H1 (cell line): ENCODE data around the gene PPP1R9A. TPM values are rescaled to one million over a fixed set of nuclear protein-coding genes. Genes with fewer than 3 reads are reported as not detected.

Source experiments
- BRCA1 ChIP-seq: IDR thresholded peaks from 2 replicates; pipeline ENCODE4 v1.6.1; 2012; ENCODE audit warnings: low read depth, low read length, improper control_type of control experiment
- CBX5 ChIP-seq: fragments of 300-800, 300-1000 bp; sonication (generic); IDR thresholded peaks from 2 replicates; pipeline ENCODE4 v1.7.1; 2016; ENCODE audit warnings: antibody characterized with exemption, low read length, low read depth
- CREB1 ChIP-seq: IDR thresholded peaks from 2 replicates; pipeline ENCODE4 v1.6.1; 2012; ENCODE audit warnings: inconsistent platforms
- EP300 ChIP-seq, 2 experiments: IDR thresholded peaks; 1 replicate in 1 of 2; 2 replicates in 1 of 2; pipeline ENCODE4 v1.6.1; 2011 to 2012; ENCODE audit warnings: low read depth in 2 of 2, low read length in 2 of 2, mild to moderate bottlenecking in 2 of 2, borderline replicate concordance in 1 of 2, inconsistent platforms in 1 of 2, moderate library complexity in 1 of 2
- NANOG ChIP-seq: IDR thresholded peaks from 2 replicates; pipeline ENCODE4 v1.6.1; 2011; ENCODE audit warnings: low read length, low read depth, mild to moderate bottlenecking, inconsistent platforms; ENCODE audit not compliant: insufficient read depth, poor library complexity, severe bottlenecking
- POLR2A ChIP-seq, 2 experiments: IDR thresholded peaks; 1 replicate in 1 of 2; 2 replicates in 1 of 2; pipeline ENCODE4 v1.6.1; 2011; ENCODE audit warnings: low read depth in 2 of 2, low read length in 2 of 2, mild to moderate bottlenecking in 2 of 2; ENCODE audit errors: control extremely low read depth in 1 of 2
- SIN3A ChIP-seq, 2 experiments: IDR thresholded peaks in 1 of 2; conservative IDR thresholded peaks in 1 of 2; 2 replicates each; pipeline ENCODE4 v1.6.1; 2011 to 2012; ENCODE audit warnings: low read length in 2 of 2, improper control_type of control experiment in 1 of 2, low read depth in 1 of 2, mild to moderate bottlenecking in 1 of 2
- SRF ChIP-seq: IDR thresholded peaks from 2 replicates; pipeline ENCODE4 v1.6.1; 2011; ENCODE audit warnings: mild to moderate bottlenecking, low read depth, low read length, moderate library complexity
- polyA plus RNA-seq, 7 experiments: library from polyadenylated mRNA; depleted of rRNA in 3 of 7; stranded (reverse) in 5 of 7; unstranded in 2 of 7; fragments of >200 nt in 5 of 7; fragments of 200-250 nt in 2 of 7; gene quantifications; 1 replicate in 5 of 7; 2 replicates in 1 of 7; 4 replicates in 1 of 7; pipeline versions ENCODE4 v1.2.1 to v1.2.3, GENCODE V29; 2011 to 2013; ENCODE audit warnings: missing spikeins in 2 of 7, mixed read lengths in 2 of 7
- total RNA-seq: library from RNA; stranded (reverse); fragmentation: NEBNext Ultra II Directional; extraction: Animal tissue kit (Norgen Biotek cat#: 25700); gene quantifications from 2 replicates; pipeline ENCODE4 v1.2.1, GENCODE V29; 2021
- TF ChIP-seq, protein P1 (sequence below): fragments of 300-600 bp; sonication (generic); IDR thresholded peaks from 2 replicates; pipeline ENCODE4 v1.7.1; 2012; ENCODE audit warnings: low read length, moderate library complexity, mild to moderate bottlenecking, inconsistent platforms; ENCODE audit not compliant: insufficient replicate concordance
- TF ChIP-seq, protein P2 (sequence below): IDR thresholded peaks from 2 replicates; pipeline ENCODE4 v1.6.1; 2012; ENCODE audit warnings: inconsistent platforms
- TF ChIP-seq, protein P3 (sequence below): IDR thresholded peaks from 2 replicates; pipeline ENCODE4 v1.6.1; 2011; ENCODE audit warnings: low read depth, mild to moderate bottlenecking, low read length; ENCODE audit not compliant: insufficient read depth

PPP1R9A gene
- total and polyA plus RNA-seq, 2 of the 8 experiments (the other 6 are each of a cell fraction or from before 2014, with no cell fraction given), result 3.0 to 20.3 TPM

DNA sequence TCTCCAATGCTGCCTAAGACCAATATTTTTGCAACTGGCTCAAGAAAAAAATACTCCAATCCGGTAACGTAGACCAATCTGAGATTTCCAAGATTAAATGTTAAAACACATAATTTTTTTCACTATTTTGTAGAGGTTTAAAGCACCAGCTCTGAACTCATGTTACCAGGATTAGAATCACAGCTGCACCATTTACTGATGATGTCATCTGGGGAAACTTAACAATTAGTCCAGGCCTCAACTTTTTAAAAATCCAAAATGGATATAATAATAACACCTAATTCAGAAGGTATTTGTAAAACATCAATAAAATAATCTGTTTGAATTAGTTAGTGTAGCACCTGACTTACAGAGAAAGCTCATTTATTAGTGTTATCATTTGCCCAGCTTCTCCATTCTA is 402.6 kb downstream of the PPP1R9A start (continued):
- TF ChIP-seq, protein P1, sequence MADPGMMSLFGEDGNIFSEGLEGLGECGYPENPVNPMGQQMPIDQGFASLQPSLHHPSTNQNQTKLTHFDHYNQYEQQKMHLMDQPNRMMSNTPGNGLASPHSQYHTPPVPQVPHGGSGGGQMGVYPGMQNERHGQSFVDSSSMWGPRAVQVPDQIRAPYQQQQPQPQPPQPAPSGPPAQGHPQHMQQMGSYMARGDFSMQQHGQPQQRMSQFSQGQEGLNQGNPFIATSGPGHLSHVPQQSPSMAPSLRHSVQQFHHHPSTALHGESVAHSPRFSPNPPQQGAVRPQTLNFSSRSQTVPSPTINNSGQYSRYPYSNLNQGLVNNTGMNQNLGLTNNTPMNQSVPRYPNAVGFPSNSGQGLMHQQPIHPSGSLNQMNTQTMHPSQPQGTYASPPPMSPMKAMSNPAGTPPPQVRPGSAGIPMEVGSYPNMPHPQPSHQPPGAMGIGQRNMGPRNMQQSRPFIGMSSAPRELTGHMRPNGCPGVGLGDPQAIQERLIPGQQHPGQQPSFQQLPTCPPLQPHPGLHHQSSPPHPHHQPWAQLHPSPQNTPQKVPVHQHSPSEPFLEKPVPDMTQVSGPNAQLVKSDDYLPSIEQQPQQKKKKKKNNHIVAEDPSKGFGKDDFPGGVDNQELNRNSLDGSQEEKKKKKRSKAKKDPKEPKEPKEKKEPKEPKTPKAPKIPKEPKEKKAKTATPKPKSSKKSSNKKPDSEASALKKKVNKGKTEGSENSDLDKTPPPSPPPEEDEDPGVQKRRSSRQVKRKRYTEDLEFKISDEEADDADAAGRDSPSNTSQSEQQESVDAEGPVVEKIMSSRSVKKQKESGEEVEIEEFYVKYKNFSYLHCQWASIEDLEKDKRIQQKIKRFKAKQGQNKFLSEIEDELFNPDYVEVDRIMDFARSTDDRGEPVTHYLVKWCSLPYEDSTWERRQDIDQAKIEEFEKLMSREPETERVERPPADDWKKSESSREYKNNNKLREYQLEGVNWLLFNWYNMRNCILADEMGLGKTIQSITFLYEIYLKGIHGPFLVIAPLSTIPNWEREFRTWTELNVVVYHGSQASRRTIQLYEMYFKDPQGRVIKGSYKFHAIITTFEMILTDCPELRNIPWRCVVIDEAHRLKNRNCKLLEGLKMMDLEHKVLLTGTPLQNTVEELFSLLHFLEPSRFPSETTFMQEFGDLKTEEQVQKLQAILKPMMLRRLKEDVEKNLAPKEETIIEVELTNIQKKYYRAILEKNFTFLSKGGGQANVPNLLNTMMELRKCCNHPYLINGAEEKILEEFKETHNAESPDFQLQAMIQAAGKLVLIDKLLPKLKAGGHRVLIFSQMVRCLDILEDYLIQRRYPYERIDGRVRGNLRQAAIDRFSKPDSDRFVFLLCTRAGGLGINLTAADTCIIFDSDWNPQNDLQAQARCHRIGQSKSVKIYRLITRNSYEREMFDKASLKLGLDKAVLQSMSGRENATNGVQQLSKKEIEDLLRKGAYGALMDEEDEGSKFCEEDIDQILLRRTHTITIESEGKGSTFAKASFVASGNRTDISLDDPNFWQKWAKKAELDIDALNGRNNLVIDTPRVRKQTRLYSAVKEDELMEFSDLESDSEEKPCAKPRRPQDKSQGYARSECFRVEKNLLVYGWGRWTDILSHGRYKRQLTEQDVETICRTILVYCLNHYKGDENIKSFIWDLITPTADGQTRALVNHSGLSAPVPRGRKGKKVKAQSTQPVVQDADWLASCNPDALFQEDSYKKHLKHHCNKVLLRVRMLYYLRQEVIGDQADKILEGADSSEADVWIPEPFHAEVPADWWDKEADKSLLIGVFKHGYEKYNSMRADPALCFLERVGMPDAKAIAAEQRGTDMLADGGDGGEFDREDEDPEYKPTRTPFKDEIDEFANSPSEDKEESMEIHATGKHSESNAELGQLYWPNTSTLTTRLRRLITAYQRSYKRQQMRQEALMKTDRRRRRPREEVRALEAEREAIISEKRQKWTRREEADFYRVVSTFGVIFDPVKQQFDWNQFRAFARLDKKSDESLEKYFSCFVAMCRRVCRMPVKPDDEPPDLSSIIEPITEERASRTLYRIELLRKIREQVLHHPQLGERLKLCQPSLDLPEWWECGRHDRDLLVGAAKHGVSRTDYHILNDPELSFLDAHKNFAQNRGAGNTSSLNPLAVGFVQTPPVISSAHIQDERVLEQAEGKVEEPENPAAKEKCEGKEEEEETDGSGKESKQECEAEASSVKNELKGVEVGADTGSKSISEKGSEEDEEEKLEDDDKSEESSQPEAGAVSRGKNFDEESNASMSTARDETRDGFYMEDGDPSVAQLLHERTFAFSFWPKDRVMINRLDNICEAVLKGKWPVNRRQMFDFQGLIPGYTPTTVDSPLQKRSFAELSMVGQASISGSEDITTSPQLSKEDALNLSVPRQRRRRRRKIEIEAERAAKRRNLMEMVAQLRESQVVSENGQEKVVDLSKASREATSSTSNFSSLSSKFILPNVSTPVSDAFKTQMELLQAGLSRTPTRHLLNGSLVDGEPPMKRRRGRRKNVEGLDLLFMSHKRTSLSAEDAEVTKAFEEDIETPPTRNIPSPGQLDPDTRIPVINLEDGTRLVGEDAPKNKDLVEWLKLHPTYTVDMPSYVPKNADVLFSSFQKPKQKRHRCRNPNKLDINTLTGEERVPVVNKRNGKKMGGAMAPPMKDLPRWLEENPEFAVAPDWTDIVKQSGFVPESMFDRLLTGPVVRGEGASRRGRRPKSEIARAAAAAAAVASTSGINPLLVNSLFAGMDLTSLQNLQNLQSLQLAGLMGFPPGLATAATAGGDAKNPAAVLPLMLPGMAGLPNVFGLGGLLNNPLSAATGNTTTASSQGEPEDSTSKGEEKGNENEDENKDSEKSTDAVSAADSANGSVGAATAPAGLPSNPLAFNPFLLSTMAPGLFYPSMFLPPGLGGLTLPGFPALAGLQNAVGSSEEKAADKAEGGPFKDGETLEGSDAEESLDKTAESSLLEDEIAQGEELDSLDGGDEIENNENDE, result no peak
- no peak for TF ChIP-seq SIN3A (conservative IDR thresholded peaks at IDR 0.05 in 1 of 2, IDR thresholded peaks at IDR 0.05 in 1 of 2; ENCODE audit: low read depth in 1 of 2, low read length in 2 of 2)
- TF ChIP-seq, protein P2, sequence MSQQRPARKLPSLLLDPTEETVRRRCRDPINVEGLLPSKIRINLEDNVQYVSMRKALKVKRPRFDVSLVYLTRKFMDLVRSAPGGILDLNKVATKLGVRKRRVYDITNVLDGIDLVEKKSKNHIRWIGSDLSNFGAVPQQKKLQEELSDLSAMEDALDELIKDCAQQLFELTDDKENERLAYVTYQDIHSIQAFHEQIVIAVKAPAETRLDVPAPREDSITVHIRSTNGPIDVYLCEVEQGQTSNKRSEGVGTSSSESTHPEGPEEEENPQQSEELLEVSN, result no peak
- TF ChIP-seq SRF, result no peak
- no peak for TF ChIP-seq CBX5
- no peak for TF ChIP-seq POLR2A (IDR thresholded peaks at IDR 0.05; ENCODE audit: control extremely low read depth in 1 of 2, low read depth in 2 of 2, low read length in 2 of 2)
- TF ChIP-seq EP300 (IDR thresholded peaks at IDR 0.05; ENCODE audit: borderline replicate concordance in 1 of 2, low read depth in 2 of 2, low read length in 2 of 2), result no peak
- TF ChIP-seq NANOG, result no peak
- TF ChIP-seq, protein P3, sequence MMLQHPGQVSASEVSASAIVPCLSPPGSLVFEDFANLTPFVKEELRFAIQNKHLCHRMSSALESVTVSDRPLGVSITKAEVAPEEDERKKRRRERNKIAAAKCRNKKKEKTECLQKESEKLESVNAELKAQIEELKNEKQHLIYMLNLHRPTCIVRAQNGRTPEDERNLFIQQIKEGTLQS, result no peak
- TF ChIP-seq CREB1, result no peak
- TF ChIP-seq BRCA1, result no peak
